ENCODE measurements around the gene BPIFA3.

The BPIFA3 gene

GRCh38 chr20:33239979-33240736 lies 23.0 kb downstream of the BPIFA3 start:
- Histone ChIP-seq H3K4me2 (ENCODE audit: insufficient read depth, low read length) (no peak overlapping the region), H3K79me2 (ENCODE audit: insufficient read depth, low read length) (no peaks in the 10 kb centered on the region), H3K27me3 (ENCODE audit: insufficient read depth, low read length, poor library complexity) (no peaks in the 10 kb centered on the region), H2AFZ (ENCODE audit: low read depth, low read length) (no peak overlapping the region), H3K36me3 (ENCODE audit: insufficient read depth, low read length) (no peaks in the 10 kb centered on the region), H3K4me1 (ENCODE audit: insufficient read depth, low read length) (no peaks in the 10 kb centered on the region), H3K9ac (ENCODE audit: low read depth, low read length) (no peak overlapping the region), H4K20me1 (ENCODE audit: insufficient read depth, low read length) (no peaks in the 10 kb centered on the region), H3K4me3 (ENCODE audit: low read depth in 1 of 2, low read length in 2 of 2) (no peak overlapping the region), H3K9me3 (ENCODE audit: insufficient read depth, low read length, severe bottlenecking) (no peaks in the 10 kb centered on the region), H3K27ac (ENCODE audit: low read length) (no peak overlapping the region)
- ATAC-seq (ENCODE audit: insufficient read depth, low read depth) (no peak), DNase-seq (no peak)
- TF ChIP-seq CTCF (IDR thresholded peaks at IDR 0.05; ENCODE audit: borderline replicate concordance, extremely low read depth, low read length, poor library complexity, severe bottlenecking), result no peak
- no peak for TF ChIP-seq EZH2 (IDR thresholded peaks at IDR 0.05; ENCODE audit: borderline replicate concordance, low read depth, low read length, severe bottlenecking)

GRCh38 chr20:33240923-33241322 lies 23.8 kb downstream of the BPIFA3 start:
- H4K20me1 ChIP-seq (ENCODE audit: insufficient read depth, low read length), result no peaks in the 10 kb centered on the region
- H3K27me3 ChIP-seq (ENCODE audit: insufficient read depth, low read length, poor library complexity), result no peaks in the 10 kb centered on the region
- ATAC-seq (ENCODE audit: insufficient read depth, low read depth), result no peak
- H3K4me1 ChIP-seq (ENCODE audit: insufficient read depth, low read length), result no peaks in the 10 kb centered on the region
- no peak overlapping the region for H3K4me2 ChIP-seq (ENCODE audit: insufficient read depth, low read length)
- TF ChIP-seq CTCF (IDR thresholded peaks at IDR 0.05; ENCODE audit: borderline replicate concordance, extremely low read depth, low read length, poor library complexity, severe bottlenecking), result no peak
- no peak for TF ChIP-seq EZH2 (IDR thresholded peaks at IDR 0.05; ENCODE audit: borderline replicate concordance, low read depth, low read length, severe bottlenecking)
- no peak for DNase-seq
- no peaks in the 10 kb centered on the region for H3K9me3 ChIP-seq (ENCODE audit: insufficient read depth, low read length, severe bottlenecking)
- H3K9ac ChIP-seq (ENCODE audit: low read depth, low read length), result no peak overlapping the region
- no peak overlapping the region for H3K4me3 ChIP-seq (ENCODE audit: low read depth in 1 of 2, low read length in 2 of 2)
- no peaks in the 10 kb centered on the region for H3K36me3 ChIP-seq (ENCODE audit: insufficient read depth, low read length)
- no peak overlapping the region for H2AFZ ChIP-seq (ENCODE audit: low read depth, low read length)
- no peaks in the 10 kb centered on the region for H3K79me2 ChIP-seq (ENCODE audit: insufficient read depth, low read length)
- H3K27ac ChIP-seq (ENCODE audit: low read length), result no peak overlapping the region

GRCh38 chr20:33242319-33243100 lies 25.4 kb downstream of the BPIFA3 start:
- Histone ChIP-seq H3K36me3 (ENCODE audit: insufficient read depth, low read length) (no peaks in the 10 kb centered on the region), H3K4me1 (ENCODE audit: insufficient read depth, low read length) (no peaks in the 10 kb centered on the region), H3K9ac (ENCODE audit: low read depth, low read length) (no peak overlapping the region), H4K20me1 (ENCODE audit: insufficient read depth, low read length) (no peaks in the 10 kb centered on the region), H3K4me2 (ENCODE audit: insufficient read depth, low read length) (no peak overlapping the region), H3K27ac (ENCODE audit: low read length) (no peak overlapping the region), H3K79me2 (ENCODE audit: insufficient read depth, low read length) (no peaks in the 10 kb centered on the region), H3K4me3 (ENCODE audit: low read depth in 1 of 2, low read length in 2 of 2) (no peak overlapping the region), H3K27me3 (ENCODE audit: insufficient read depth, low read length, poor library complexity) (peaks cover 4% of the 10 kb centered on the region), H2AFZ (ENCODE audit: low read depth, low read length) (no peak overlapping the region), H3K9me3 (ENCODE audit: insufficient read depth, low read length, severe bottlenecking) (no peaks in the 10 kb centered on the region)
- ATAC-seq (ENCODE audit: insufficient read depth, low read depth) (no peak), DNase-seq (no peak)
- TF ChIP-seq CTCF (IDR thresholded peaks at IDR 0.05; ENCODE audit: borderline replicate concordance, extremely low read depth, low read length, poor library complexity, severe bottlenecking) (no peak), EZH2 (IDR thresholded peaks at IDR 0.05; ENCODE audit: borderline replicate concordance, low read depth, low read length, severe bottlenecking) (no peak)
